HG03135 (cell line): ENCODE results near the gene XNDC1N.
A peak's percentile ranks its signal among the peaks of the same experiment; 100 is the strongest.

Experiments used
- ATAC-seq: cut with Tn5 transposase; IDR thresholded peaks from one replicate; pipeline ENCODE4 v1.9.1; 2021; ENCODE audit warnings: mild to moderate bottlenecking, moderate library complexity; ENCODE audit not compliant: unreplicated experiment

Gene XNDC1N

GRCh38 chr11:71927820-71928736 is at the start of gene XNDC1N:
Gene XNDC1N (minus strand): TSS chr11:71928594. CDS start chr11:71923353, 5,241 bp downstream.
- peak; percentile 73 for ATAC-seq

GRCh38 chr11:71977743-71978418 is 49.5 kb upstream of the XNDC1N start:
- no peak for ATAC-seq

- ATAC-seq: no peak
These were observed 48.7 kb upstream of the XNDC1N start for GRCh38 chr11:71977090-71977489.

- no peak for ATAC-seq
These were observed 48.2 kb upstream of the XNDC1N start for GRCh38 chr11:71976551-71976950.

GRCh38 chr11:71971680-71972079 is 43.3 kb upstream of the XNDC1N start:
- ATAC-seq: no peak

GRCh38 chr11:71964641-71965040 is 36.2 kb upstream of the XNDC1N start:
- ATAC-seq: no peak

- no peak for ATAC-seq
These were observed 35.1 kb upstream of the XNDC1N start for GRCh38 chr11:71963468-71963867.

GRCh38 chr11:71962428-71963038 is 34.1 kb upstream of the XNDC1N start:
- ATAC-seq: peak; percentile 77

GRCh38 chr11:71955898-71956456 is 27.6 kb upstream of the XNDC1N start:
- ATAC-seq: no peak

- no peak for ATAC-seq
These were observed 23.4 kb upstream of the XNDC1N start for GRCh38 chr11:71951741-71952310.

GRCh38 chr11:71949034-71949433 is 20.6 kb upstream of the XNDC1N start:
- no peak for ATAC-seq

- no peak for ATAC-seq
These were observed 20.1 kb upstream of the XNDC1N start for GRCh38 chr11:71948314-71949027.

- ATAC-seq: no peak
These were observed 19.1 kb upstream of the XNDC1N start for GRCh38 chr11:71947498-71947897.

GRCh38 chr11:71946144-71946571 is 17.8 kb upstream of the XNDC1N start:
- ATAC-seq: no peak

GRCh38 chr11:71940561-71941219 is 12.3 kb upstream of the XNDC1N start:
- ATAC-seq: no peak

GRCh38 chr11:71937826-71938225 is 9.4 kb upstream of the XNDC1N start:
- no peak for ATAC-seq

- ATAC-seq: no peak
These were observed 8.4 kb upstream of the XNDC1N start for GRCh38 chr11:71936825-71937224.

GRCh38 chr11:71935338-71935925 is 7.0 kb upstream of the XNDC1N start:
- ATAC-seq: no peak

- ATAC-seq: no peak
These were observed 5.8 kb upstream of the XNDC1N start for GRCh38 chr11:71934213-71934612.
